ENCODE data around the gene SLC38A6.
"Not testable (repeated sequence)": the region's sequence is repeated elsewhere in the genome, so short reads cannot be mapped to it uniquely, and the experiment has no call there.

Gene SLC38A6

DNA sequence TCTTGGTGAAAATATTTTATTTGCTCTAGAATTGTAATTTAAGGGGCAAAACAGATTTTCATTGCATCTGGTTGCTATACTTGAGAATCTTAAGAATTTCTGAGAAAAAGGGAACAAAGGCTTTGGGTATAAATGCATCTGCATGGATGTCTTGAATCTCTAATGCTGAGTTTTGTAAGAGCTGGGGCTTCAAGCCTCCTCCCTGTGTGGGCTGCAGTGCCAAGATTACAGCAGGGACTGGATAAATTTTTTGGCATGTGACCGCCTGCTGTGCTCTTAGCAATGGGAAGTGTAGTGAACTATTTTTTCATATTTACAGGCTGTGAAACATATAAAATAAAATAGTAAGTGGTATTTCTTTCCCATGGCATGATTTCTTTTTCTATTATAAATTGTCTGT, 70.0 kb downstream of the SLC38A6 start:
- DNase-seq (ENCODE audit: low read depth in 2 of 3, low spot score in 2 of 3) = no peak

DNA sequence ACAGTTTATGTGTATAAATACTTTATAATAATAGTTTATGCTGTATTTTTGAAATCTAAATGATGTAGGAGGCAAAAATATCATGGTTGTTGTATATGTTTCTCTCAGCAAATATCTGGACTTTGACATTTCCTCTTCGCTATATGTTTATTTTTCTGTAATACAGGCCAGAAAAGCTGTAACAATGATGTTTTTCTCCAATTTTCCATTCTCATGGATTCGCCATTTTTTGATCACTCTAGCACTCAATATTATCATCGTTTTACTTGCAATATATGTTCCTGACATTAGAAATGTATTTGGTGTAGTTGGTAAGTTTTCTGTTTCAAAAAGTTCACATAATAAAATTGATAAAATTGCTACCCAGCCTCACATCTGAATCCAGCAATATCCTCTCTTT, 70.6 kb downstream of the SLC38A6 start:
- no peak for DNase-seq (ENCODE audit: low read depth in 2 of 3, low spot score in 2 of 3)

DNA sequence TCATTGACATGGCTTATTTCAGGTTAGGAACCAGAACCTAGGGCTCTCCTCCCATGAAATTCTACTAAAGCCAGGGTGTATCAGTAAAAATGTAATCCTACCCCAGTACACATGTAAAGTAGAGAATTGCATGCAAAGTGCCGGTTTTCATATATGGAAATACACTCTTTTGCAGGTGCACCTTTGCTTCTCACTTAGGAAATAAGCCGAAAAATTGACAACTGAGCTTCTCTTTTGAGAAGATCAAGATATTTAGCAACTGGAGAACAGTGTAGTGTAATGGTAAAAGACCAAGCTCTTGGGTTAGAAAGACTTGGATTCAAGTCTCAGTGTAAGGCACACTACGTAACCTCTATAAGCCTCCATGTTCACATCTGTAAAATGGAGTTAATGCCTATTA, 82.4 kb downstream of the SLC38A6 start:
- no peak for DNase-seq (ENCODE audit: low read depth in 2 of 3, low spot score in 2 of 3)

DNA sequence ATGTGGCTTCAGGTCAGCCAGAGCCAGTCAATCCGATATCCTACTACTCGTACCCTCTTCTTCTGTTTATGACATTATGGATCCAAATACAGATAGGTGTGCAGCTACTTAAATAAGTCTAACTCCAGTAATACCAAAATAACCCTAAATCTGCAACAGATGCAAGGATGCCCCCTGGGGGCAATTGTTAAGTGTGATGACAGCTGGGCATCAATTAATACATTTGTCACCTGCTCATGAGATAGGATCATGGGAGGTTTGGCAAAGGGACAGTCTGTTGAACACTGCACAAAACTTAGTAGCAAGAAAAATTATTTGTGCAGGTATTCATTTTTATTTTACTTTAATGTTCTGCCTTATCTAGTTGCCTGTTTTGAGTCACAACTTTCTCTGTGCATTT, 83.2 kb downstream of the SLC38A6 start:
- DNase-seq (ENCODE audit: low read depth in 2 of 3, low spot score in 2 of 3) = no peak

DNA sequence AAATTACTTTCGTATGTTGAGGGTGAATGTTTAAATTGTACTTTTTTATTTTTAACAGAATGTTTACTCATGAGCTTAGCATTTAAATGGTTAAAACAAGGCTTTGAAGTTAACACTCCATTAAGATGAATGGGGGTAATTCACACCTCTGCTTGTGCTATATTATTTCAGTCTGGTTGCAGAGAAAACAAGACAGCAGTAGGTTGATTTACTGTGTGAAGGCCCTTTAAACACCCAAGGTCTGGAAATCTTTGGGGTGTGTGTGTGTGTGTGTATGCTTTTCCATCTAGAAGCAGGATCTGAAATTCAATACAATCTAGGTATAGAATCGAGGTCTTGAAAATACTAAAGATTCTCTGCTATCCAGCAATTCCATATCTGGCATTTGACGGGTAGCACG, 83.8 kb downstream of the SLC38A6 start:
- DNase-seq (ENCODE audit: low read depth in 2 of 3, low spot score in 2 of 3) = no peak

DNA sequence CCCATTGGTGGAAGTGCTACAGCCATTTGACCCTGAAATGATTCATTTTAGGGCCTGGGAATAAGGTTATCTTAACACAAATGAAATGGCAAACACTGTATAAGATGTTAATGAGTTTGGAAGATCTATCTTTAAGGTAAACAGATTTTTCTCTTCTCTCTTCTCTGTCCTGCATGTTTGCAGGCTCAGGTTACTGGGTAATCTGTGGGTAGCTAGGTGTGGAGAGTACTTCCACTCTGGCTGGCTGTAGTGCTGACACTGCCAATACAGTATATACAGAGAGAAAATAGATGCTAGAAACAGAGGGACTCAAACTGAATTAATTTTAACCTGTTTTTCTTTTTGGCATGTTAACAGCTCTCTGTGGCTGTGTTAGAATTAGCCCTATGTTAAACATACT, 84.6 kb downstream of the SLC38A6 start:
- no peak for DNase-seq (ENCODE audit: low read depth in 2 of 3, low spot score in 2 of 3)

DNA sequence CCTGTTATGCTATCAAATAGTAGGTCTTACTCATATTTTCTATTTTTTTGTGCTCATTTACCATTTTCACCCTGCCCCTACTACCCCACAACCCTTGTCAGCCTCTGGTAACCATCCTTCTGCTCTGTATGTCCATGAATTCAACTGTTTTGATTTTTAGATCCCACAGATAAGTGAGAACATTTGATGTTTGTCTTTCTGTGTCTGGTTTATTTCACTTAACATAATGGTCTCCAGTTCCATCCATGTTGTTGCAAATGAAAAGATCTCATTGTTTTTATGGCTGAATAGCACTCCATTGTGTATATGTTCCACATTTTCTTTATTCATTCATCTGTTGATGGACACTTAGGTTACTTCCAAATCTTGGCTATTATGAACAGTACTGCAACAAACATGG, 91.4 kb downstream of the SLC38A6 start:
- DNase-seq (ENCODE audit: low read depth in 2 of 3, low spot score in 2 of 3) = not testable (repeated sequence)

DNA sequence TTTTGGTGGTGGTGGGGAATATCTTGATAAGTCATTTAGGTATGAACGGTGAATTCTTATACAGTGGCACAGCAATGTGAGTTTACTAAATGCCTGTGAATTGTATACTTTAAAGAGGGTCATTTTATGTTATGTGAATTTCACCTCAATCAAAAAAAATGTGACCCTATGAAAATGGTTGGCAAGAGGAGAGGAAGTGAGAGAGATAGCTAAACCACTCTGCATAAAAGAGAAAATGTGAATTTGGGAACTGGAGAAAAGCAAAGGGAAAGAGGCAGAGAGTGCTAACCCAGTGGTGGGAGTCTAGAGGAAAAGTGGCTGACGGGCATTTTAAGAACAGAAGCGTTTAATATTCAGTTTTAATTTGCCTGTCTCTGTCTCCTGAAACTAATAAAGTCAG, 93.8 kb downstream of the SLC38A6 start:
- DNase-seq (ENCODE audit: low read depth in 2 of 3, low spot score in 2 of 3) = no peak

DNA sequence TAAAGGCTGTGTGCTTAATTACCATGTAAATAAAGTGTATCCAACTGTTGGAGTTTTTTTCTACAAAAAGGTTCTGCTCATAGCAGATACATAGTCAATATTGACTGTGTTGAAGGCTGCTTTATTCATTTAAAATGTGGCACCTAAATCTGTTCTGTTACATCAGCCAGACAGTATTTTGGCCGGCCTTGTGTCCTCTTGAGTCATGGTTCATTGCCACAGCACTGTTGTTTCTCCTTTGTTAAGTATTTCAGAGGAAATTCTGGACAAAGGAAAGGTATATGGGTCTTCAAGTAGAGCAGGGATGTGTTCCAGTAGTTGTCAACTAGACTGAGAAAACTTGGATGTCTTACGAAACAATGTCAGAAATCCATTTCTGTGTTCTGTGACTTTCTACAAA, 95.5 kb downstream of the SLC38A6 start:
- no peak for DNase-seq (ENCODE audit: low read depth in 2 of 3, low spot score in 2 of 3)

DNA sequence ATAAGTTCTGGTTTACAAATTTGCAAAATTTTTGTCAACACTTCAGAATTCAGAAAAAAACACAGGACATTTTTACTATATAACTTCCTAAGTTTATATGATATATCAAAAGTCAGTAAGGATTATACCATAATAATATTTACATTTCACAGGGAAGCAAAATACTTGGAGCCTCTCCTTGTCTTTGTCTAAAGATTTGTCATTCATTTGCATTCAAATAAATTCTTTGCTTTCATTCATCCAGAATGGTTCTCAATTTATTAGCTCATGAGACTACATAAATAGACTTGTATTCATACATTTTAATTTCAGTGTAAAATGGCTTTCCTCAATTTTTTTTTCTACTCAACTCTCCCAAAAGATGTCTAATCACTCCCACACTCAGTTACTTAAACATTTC, 96.4 kb downstream of the SLC38A6 start:
- DNase-seq (ENCODE audit: low read depth in 2 of 3, low spot score in 2 of 3) = no peak

DNA sequence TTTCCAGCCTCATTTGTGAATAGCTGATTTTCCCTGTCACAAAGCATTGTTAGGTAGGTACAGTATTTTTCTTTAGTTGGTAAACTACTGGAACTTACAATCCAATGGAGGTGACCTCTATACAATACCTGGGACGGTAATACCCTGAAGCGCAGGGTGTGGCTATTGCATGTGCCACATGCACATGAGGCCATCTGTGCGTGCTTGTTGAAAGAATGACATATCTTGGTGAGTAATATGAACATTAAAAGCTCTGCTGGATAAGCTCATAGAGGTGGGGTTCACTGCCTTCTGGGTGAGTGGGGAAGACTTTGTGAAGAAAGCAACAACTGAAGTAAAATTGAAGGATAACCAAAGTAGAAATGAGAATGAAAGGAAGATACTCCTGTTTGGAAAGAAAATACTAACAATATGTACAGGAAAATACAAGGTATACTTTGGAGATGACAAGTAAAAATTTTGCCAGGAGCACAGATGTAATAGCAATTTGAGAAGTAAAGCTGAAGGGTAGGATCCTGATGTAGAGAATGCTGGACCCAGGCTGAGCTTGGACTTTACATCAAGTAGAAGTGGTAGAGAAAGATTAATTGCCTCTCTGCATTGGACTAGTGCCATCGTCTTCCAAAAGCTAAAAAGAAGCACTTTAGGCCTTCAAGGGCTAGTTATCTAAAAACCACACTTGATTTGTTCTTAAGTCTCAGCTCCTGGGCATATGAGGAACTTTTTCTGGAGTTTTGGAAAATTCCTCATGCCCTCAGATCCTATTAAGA, 97.1 kb downstream of the SLC38A6 start:
- no peak for DNase-seq (ENCODE audit: low read depth in 2 of 3, low spot score in 2 of 3)

DNA sequence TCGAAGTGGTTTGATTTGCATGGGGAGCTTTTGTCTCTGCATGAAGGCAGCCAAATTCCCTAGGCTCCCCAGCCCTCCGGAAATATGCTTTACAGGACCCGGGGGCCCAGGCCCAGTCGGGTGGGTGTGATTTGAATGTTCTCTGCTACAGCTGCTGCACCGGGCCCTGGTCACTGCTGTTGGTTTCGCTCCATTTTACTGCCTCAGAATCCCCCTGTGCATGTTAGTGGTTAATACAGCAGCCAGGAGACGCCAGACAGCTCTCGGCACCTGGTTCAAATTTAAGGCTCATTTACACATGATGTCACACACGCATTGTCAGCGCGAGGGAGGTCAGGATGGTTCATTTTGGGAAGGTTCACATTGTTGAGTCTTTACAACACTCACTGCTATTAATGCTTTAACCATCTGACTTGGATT, 99.6 kb downstream of the SLC38A6 start:
- no peak for DNase-seq (ENCODE audit: low read depth in 2 of 3, low spot score in 2 of 3)

DNA sequence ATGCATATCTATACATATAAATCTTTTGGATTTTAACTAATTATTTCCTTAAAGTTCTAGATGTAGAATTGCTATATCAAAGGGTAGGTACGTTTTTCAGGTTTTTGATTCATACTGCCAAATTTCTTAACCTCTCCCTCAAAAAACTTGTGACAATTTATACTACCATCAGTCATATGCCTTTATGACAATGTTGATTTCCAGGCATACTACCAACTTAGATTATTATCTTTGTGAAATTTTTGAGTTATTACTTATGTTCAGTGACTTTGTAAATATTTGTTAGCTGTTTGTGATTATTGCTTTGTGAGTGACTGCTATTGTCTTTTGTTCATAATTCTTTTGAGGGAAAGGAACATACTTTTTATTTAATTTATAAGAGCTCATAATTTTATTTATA, 107.0 kb downstream of the SLC38A6 start:
- DNase-seq (ENCODE audit: low read depth in 2 of 3, low spot score in 2 of 3) = no peak

DNA sequence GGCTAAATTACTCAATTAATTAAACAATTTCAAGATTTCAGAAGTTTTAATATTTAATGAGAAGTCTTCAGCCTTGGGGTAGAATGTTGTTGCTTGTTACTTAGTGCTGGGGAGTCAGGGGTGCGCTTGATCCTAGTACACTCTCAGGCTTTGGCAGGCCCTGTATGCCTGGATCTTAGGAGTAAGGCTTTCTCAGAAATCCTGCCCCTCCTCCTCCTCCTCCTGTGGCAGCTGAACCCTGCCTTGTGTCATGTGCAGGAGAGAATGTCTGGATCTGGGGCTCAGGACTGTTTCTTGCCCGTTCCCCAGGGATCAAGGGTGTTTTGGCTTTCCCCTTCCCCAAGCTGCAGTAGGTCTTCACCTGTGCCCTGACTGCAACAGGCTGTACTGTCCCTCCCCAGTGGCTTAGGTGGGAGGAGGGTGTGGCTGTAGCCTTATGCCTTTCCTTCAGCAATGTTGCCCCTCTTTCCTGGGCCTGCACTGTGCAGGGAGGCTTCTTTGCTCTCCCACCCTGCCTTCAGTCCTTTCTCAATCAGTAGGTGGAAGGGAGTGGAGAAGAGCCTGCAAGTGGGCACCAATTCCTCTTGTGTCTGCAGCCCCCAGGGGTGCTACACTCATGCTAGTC, 108.2 kb downstream of the SLC38A6 start:
- DNase-seq (ENCODE audit: low read depth in 2 of 3, low spot score in 2 of 3) = no peak

DNA sequence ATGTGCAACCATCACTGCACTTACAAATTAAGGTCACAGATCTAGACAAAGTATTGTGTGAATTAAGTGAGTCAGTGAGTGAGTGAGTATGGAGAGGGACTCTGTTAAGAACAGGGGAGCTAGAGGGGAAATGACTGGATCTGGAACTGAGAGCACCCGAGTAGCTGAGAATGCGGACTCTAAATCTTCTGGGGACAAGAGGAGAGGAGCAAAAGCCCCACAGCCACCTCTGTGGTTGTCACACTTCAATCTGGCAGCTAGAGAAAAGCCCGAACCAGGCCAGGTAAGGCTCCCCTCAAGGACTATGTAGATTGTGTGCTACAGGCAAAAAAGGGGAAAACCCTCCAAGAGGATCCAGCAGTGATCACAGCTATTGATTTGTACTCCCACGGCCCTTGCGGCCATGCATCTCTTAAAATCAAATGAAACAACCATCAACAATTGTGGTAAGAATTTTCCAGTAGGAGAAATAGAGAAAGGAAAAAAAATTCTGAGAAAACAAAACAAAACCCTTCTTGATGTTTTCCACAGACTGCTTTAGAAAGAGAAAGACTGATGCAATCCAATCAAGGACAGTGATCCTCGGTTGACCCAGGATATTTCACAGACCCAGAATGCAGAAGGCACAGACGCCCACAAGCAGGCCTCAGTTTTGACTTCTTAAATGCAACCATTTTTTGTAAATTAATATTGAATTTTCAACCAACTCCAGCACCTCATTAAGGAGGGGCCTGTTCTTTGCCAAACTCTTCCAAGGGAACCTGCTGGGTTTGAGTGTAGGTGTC, 109.6 kb downstream of the SLC38A6 start:
- no peak for DNase-seq (ENCODE audit: low read depth in 2 of 3, low spot score in 2 of 3)

DNA sequence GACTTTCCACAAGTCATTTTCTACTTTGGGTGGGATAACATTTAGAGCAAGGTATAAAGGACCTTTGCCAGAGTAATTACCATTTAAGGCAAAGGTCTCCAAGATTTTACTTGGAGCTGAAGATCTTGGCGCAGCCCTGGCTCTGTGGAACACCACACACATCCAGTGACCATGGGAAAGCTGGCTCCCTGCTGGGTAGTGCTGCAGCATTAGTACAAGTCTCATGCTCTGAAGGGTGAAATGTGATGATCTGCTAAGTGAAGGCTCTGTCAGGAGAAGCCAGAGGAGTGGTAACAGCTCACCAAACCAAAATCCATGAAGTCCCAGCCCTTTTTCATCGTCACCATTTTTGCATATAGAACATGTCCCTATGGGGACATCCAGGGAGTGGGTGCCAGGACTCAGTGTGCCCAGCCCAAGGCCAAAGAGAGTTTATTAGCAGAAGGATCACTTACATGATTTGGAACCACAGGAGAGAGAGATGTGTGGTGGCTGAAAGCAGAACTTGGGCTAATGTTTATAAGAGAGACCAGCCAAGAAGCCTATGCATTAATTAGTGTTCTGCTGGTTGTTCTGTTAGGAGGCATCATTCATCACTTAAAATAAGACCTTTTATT, 110.7 kb downstream of the SLC38A6 start:
- no peak for DNase-seq (ENCODE audit: low read depth in 2 of 3, low spot score in 2 of 3)

DNA sequence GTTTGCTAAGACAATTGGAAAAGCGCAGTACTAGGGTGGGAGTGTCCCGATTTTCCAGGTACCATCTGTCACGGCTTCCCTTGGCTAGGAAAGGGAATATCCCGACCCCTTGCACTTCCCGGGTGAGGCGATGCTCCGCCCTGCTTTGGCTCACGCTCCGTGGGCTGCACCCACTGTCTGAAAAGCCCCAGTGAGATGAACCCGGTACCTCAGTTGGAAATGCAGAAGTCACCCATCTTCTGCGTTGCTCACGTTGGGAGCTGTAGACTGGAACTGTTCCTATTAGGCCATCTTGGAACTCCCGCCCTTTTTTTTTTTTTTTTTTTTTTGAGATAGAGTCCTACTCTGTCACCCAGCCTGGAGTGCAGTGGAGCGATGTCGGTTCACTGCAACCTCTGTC, 117.1 kb downstream of the SLC38A6 start:
- DNase-seq (ENCODE audit: low read depth in 2 of 3, low spot score in 2 of 3) = not testable (repeated sequence)

DNA sequence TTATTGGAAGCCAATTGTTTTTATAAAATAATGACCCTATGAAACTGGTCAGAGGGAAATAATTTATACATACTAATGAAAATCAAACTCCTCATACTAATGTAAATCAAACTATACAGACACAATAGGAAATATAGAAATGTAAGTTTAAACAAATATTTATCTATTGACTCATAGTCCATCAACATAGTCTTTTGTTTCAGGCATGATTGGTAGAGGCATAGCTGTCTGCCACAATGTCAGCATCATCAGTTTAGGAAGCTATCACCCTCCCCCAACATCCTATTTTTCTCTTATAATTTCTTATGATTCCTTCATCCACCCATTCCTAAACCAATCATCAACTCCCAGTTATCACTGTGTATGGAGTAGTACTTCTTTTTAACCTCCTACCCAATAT, 117.7 kb downstream of the SLC38A6 start:
- no peak for DNase-seq (ENCODE audit: low read depth in 2 of 3, low spot score in 2 of 3)

DNA sequence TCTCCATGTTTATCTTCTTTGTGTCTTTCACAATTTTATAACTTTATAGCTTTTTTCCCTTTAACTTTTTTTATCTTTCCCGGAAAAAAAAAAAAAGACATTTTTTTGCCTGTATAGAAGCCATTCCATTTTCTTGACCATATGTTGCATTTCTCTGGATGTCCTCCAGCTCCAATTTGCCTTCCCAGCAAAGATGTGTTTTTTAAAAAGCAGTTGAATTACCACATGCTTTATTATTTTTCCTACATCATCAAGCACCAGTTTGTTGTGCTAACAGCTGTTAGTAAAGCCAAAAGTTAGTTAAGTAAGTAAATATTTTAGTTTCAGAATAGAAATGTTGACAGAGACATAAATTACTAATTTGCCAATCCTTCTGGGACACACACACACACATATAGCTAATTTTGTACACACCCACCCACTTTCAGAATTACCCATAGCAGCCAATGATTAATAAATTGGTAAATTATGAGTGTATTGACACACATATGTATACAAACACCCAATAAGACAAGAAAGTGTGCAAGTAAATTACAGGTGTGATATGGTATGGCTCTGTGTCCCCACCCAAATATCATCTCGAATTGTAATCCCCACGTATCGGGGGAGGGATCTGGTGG, 118.3 kb downstream of the SLC38A6 start:
- DNase-seq (ENCODE audit: low read depth in 2 of 3, low spot score in 2 of 3) = no peak

DNA sequence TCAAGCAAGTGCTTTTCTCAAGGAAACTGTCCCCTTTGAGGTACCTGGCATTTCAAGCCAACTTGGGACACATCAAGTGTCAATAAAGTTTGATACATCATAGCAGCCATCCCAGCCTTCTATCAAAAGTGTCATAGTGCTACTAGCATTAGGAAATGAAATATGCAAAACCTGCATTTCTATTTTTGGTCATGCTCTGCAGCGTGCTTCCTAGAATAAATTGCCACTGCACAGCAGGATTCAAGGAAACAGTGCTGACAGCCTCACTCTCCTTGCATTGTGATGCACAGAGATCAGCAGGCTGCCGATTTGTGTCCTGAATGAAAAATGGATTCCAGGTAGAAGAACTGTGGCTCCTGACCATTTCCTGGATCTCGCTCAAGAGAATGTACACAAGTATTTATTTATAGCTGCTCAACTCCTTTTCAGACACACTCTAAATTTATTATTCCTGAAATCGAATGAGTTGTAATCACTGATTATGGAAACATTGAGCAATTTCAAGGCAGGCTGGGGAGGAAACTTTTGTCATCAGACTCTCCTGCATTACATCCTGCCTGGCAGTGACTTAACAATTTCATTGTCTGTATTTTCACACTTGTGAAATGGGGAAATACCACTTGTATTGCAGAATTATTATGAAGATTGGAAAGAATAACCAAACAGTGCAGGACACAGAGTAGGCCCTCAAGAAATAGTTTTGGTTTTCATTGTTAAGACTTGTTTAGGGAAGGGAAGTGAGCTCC, 120.9 kb downstream of the SLC38A6 start:
- DNase-seq (ENCODE audit: low read depth in 2 of 3, low spot score in 2 of 3) = no peak
